SK-N-SH (cell line): ENCODE data around the gene NUDT1.

Experiments
- CHD2 ChIP-seq: fragments of 150-350 bp; IDR thresholded peaks from 2 replicates; pipeline ENCODE4 v1.6.1; 2018; ENCODE audit warnings: low read length; ENCODE audit not compliant: partially characterized antibody
- CTCF ChIP-seq: fragments of 200-600 bp; sonication (generic); IDR thresholded peaks from 2 replicates; pipeline ENCODE4 v1.6.1; 2017; ENCODE audit warnings: antibody characterized with exemption, mild to moderate bottlenecking, moderate library complexity
- EP300 ChIP-seq, 2 experiments: IDR thresholded peaks; 2 replicates each; pipeline versions ENCODE4 v1.4.0 to v1.6.1; 2012; ENCODE audit warnings: borderline replicate concordance in 1 of 2, low read depth in 1 of 2, low read length in 1 of 2
- FOXM1 ChIP-seq: IDR thresholded peaks from 2 replicates; pipeline ENCODE4 v1.4.0; 2012; ENCODE audit warnings: low read depth, mild to moderate bottlenecking
- MEF2A ChIP-seq: IDR thresholded peaks from 2 replicates; pipeline ENCODE4 v1.4.0; 2012; ENCODE audit warnings: low read depth, borderline replicate concordance
- POLR2AphosphoS5 ChIP-seq: IDR thresholded peaks from 2 replicates; pipeline ENCODE4 v1.6.1; 2012; ENCODE audit warnings: low read depth, low read length
- TAF1 ChIP-seq: IDR thresholded peaks from 2 replicates; pipeline ENCODE4 v1.6.1; 2012; ENCODE audit warnings: low read depth, mild to moderate bottlenecking, low read length, moderate library complexity, borderline replicate concordance
- TEAD4 ChIP-seq: IDR thresholded peaks from 2 replicates; pipeline ENCODE4 v1.4.0; 2012; ENCODE audit warnings: mild to moderate bottlenecking, borderline replicate concordance; ENCODE audit not compliant: insufficient read depth
- TF ChIP-seq, protein P1 (sequence below): IDR thresholded peaks from 2 replicates; pipeline ENCODE4 v1.6.1; 2012; ENCODE audit warnings: mild to moderate bottlenecking, low read depth, low read length, moderate library complexity
- TF ChIP-seq, protein P2 (sequence below): IDR thresholded peaks from 2 replicates; pipeline ENCODE4 v1.4.0; 2012; ENCODE audit warnings: low read depth
- TF ChIP-seq, protein P3 (sequence below): IDR thresholded peaks from 2 replicates; pipeline ENCODE4 v1.4.0; 2012; ENCODE audit warnings: low read depth, borderline replicate concordance

DNA sequence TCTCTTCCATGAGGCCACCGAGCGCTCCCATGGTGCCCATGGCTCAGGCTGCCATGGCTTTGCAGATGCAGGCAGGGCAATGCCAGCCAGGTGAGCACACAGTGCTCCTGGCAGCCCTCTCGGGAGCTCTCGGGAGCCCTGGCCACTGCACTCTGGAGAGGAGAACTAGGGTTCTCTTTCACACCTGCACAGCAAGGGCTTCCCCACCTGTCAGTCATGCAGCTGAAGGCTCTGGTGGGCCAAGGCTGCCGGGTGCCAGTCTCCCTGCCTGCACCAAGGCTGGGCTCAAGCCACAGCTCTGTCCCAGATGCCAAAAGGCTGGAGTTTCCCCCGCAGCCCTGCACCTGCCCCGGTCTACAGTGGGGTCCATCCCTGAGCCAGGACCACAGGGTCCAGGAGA is 32.6 kb downstream of the NUDT1 start:
- TF ChIP-seq, protein P1, sequence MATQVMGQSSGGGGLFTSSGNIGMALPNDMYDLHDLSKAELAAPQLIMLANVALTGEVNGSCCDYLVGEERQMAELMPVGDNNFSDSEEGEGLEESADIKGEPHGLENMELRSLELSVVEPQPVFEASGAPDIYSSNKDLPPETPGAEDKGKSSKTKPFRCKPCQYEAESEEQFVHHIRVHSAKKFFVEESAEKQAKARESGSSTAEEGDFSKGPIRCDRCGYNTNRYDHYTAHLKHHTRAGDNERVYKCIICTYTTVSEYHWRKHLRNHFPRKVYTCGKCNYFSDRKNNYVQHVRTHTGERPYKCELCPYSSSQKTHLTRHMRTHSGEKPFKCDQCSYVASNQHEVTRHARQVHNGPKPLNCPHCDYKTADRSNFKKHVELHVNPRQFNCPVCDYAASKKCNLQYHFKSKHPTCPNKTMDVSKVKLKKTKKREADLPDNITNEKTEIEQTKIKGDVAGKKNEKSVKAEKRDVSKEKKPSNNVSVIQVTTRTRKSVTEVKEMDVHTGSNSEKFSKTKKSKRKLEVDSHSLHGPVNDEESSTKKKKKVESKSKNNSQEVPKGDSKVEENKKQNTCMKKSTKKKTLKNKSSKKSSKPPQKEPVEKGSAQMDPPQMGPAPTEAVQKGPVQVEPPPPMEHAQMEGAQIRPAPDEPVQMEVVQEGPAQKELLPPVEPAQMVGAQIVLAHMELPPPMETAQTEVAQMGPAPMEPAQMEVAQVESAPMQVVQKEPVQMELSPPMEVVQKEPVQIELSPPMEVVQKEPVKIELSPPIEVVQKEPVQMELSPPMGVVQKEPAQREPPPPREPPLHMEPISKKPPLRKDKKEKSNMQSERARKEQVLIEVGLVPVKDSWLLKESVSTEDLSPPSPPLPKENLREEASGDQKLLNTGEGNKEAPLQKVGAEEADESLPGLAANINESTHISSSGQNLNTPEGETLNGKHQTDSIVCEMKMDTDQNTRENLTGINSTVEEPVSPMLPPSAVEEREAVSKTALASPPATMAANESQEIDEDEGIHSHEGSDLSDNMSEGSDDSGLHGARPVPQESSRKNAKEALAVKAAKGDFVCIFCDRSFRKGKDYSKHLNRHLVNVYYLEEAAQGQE = no peak
- TF ChIP-seq CHD2 (no peak), CTCF (no peak), MEF2A (no peak), FOXM1 (no peak), TEAD4 (no peak), POLR2AphosphoS5 (no peak), EP300 (IDR thresholded peaks at IDR 0.05; ENCODE audit: borderline replicate concordance in 1 of 2, low read depth in 1 of 2, low read length in 1 of 2) (no peak), TAF1 (no peak)
- TF ChIP-seq, protein P2, sequence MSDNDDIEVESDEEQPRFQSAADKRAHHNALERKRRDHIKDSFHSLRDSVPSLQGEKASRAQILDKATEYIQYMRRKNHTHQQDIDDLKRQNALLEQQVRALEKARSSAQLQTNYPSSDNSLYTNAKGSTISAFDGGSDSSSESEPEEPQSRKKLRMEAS = no peak
- TF ChIP-seq, protein P3, sequence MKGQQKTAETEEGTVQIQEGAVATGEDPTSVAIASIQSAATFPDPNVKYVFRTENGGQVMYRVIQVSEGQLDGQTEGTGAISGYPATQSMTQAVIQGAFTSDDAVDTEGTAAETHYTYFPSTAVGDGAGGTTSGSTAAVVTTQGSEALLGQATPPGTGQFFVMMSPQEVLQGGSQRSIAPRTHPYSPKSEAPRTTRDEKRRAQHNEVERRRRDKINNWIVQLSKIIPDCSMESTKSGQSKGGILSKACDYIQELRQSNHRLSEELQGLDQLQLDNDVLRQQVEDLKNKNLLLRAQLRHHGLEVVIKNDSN = no peak
